Glomerular visceral epithelial cell (primary cell): ENCODE data around the gene C11orf65.

Experiments
- DNase-seq: peaks from one replicate; pipeline ENCODE4 v3.0.0-alpha.2; 2016; ENCODE audit errors: extremely low spot score

The C11orf65 gene

GRCh38 chr11:108467091-108467823, at the start of gene C11orf65:
Gene C11orf65, minus strand, starts transcription at chr11:108467529. Its CDS starts 5,970 bp downstream, at chr11:108461559.
- peak; percentile 96 for DNase-seq

GRCh38 chr11:108516125-108516524, 48.8 kb upstream of the C11orf65 start:
- no peak for DNase-seq

- DNase-seq: no peak
Observed at GRCh38 chr11:108512708-108513107, 45.4 kb upstream of the C11orf65 start.

- peak; percentile 86 for DNase-seq
Observed at GRCh38 chr11:108511851-108512474, 44.6 kb upstream of the C11orf65 start.

GRCh38 chr11:108508653-108509593, 41.6 kb upstream of the C11orf65 start:
- DNase-seq: no peak

GRCh38 chr11:108501396-108501795, 34.1 kb upstream of the C11orf65 start:
- no peak for DNase-seq

- no peak for DNase-seq
Observed at GRCh38 chr11:108500721-108501120, 33.4 kb upstream of the C11orf65 start.

GRCh38 chr11:108500169-108500568, 32.8 kb upstream of the C11orf65 start:
- no peak for DNase-seq

GRCh38 chr11:108498816-108499408, 31.6 kb upstream of the C11orf65 start:
- no peak for DNase-seq

- peak; percentile 61 for DNase-seq
Observed at GRCh38 chr11:108498046-108498815, 30.9 kb upstream of the C11orf65 start, which contains the start of gene POGLUT3. Gene POGLUT3, minus strand, starts transcription at chr11:108498384. Its CDS starts 18 bp downstream, at chr11:108498366.

GRCh38 chr11:108497317-108498045, 30.2 kb upstream of the C11orf65 start:
- DNase-seq: peak; percentile 93

GRCh38 chr11:108496643-108497256, 29.4 kb upstream of the C11orf65 start:
- DNase-seq: no peak

- no peak for DNase-seq
Observed at GRCh38 chr11:108495326-108495725, 28.0 kb upstream of the C11orf65 start.

GRCh38 chr11:108494182-108494581, 26.9 kb upstream of the C11orf65 start:
- no peak for DNase-seq

- DNase-seq: no peak
Observed at GRCh38 chr11:108491936-108492335, 24.6 kb upstream of the C11orf65 start.

- DNase-seq: no peak
Observed at GRCh38 chr11:108486828-108487227, 19.5 kb upstream of the C11orf65 start.

GRCh38 chr11:108486331-108486730, 19.0 kb upstream of the C11orf65 start:
- DNase-seq: no peak

GRCh38 chr11:108483163-108483562, 15.8 kb upstream of the C11orf65 start:
- no peak for DNase-seq

- no peak for DNase-seq
Observed at GRCh38 chr11:108474664-108475463, 7.5 kb upstream of the C11orf65 start.
